CD4-positive, alpha-beta T cell treated with Interleukin-1 beta for 1 hour (primary cell): ENCODE measurements around the gene CCDC92.

Source experiments
- DNase-seq, 2 donors: peaks; one replicate each; pipeline ENCODE4 v3.0.0-alpha.2; 2020 to 2022

The CCDC92 gene

GRCh38 chr12:124001343-124001742 lies 28.7 kb upstream of the CCDC92 start:
- DNase-seq = no peak

- DNase-seq = no peak
These were observed 27.5 kb upstream of the CCDC92 start for GRCh38 chr12:124000111-124000510.

DNA sequence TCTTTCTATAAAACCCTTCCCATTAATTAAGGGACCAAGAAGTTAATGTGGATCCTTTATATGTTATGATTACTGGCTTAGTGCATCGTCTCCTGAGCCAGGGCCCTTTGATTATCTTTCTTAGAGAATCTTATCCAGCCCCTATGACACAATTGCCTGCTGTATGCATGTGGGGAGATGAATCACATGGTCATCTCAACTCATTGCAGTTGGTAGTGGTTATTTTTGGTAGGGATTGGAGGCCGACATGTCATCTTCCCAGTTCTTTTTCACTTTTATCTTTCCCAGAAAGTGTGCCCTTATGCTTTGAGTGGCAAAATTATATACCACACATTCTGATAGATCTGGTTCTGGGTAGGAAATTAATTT lies 26.3 kb upstream of the CCDC92 start:
- DNase-seq = no peak

DNA sequence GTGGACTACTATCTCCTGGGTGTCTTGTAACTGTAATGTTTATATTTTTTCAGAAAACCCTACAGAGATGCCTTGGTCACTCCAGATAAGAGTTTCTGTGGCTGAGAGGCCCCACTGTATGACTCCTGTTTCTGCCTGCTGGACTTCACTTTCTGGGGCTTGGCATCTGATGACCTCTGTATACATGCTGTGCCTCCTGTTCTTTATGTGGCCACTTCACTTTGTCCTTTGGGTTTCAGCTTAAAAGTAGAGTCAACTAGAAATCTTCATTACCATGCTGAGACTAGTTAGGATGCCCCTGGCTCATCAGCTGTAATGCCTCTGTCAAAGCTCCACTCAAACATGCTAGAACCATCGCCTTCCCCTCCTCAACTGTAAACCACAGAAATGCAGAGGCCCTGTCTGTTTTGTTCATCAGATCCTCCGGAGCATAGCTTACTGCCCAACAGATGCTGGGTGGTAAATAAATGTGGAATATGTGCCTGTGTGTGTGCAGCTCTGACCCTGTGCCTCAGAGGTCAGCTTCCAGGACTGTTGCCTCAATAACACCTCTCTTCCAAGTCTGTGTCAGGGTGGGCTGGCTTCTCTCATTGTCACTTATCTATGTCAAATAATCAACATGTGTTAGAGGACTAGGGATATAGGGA lies 25.8 kb upstream of the CCDC92 start:
- no peak for DNase-seq

- DNase-seq = no peak
These were observed 25.3 kb upstream of the CCDC92 start for GRCh38 chr12:123997908-123998307.

DNA sequence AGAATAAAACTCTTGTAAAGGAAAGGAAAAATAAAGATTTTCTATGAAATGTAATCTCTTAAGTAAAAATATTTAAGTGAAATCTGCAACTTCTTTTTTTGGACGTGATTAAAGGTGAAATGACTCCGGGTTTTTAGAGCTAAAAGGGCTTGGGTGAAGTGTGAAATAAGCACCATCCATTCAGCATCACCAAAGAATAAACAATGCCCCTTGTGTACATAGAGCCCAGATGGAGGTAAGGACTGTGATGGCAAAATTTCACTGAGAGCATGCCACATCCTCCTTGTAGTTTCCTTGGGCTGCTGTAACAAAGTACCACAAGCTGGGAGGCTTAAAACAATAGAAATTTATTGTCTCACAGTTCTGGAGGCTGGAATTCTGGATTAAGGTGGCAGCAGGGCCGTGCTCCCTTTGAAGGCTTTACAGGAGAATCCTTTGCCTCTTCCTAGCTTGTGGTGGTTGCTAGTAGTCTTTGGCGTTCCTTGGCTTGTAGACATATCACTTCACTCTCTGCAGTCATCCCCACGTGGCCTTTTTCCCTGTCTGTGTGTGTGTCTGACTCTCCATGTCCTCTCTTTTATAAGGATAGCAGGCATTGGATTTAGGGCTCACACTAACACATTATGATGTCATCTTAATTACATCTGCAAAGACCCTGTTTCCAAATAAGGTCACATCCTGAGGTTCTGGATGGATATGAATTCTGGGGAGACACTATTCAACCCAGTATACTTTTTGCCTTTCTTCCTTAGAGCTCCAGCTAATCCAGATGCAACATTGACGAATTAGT lies 24.6 kb upstream of the CCDC92 start:
- no peak for DNase-seq

DNA sequence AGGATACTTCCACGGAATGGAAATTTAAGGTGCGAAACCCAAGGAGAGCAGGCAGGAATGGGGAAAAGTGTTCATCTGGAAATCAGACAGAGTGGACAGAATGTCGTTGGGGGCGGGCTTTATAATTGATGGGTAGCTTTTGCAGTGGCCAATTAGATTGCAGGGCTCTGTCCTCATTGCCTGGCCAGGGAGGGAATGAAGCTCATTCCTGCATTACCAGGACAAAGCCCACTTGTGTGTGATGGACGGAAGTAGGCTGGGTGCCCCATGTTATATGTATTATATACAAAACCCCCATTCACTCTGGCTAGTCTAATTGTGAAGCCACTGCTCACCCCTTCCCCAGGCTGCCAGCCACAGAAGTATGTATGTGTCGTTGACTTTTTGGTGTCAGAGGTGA lies 23.9 kb upstream of the CCDC92 start:
- no peak for DNase-seq

- DNase-seq = no peak
These were observed 22.6 kb upstream of the CCDC92 start for GRCh38 chr12:123995023-123995748.

DNA sequence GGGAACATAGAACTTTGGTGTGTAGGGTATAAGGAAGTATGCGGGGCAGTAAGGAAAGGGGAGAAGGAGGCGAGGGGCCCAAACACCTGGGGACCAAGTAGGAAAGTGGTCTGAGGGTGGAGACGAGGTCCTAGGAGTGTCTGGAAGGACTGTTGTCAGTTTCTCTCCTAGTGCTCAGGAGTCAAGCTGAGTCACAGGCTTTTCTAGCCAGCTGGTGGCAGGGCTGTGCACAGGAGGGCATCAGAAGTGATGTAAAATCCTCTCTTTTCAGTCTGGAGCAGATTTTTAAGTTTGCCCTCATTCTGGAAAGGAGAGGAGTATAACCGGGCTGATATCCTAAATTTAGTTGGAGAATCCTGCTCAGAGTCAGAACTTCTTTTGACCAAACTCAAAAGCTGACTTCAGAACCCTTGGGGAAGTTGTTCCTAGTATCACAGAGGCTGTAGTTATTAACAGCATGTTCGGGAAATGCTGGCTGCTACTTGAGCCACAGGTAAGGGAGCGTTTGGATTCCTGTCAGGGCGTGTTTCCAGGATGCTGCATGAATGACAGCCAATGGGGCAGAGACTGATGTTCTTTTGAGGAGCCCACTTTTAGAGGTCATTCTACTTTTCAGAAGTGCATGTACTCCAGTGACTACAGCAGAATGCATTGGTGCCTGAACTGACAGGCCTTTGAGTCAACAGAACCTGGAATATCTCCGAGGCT lies 19.6 kb upstream of the CCDC92 start:
- no peak for DNase-seq

- DNase-seq = no peak
These were observed 18.8 kb upstream of the CCDC92 start for GRCh38 chr12:123991372-123991951.

DNA sequence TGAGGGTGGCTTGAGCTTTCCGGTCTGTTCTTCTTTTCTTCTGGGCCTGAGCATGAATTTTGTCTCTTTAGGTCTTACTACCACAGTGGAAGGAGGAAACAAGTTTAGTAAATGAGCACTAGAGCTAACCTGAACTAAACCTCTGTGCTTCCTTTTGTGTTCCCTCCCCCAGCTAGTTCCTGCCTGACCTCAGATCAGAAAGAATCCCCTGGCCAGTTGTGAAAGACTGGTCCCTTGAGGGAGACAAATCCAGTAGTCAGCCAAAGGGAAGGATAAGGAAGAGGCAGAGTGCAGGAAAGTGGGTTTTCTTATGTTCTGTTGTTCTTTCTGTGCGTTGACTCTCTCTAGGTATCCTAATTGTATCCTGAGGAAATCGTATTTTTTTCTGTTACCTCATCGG lies 17.9 kb upstream of the CCDC92 start:
- no peak for DNase-seq

GRCh38 chr12:123989753-123990152 lies 17.1 kb upstream of the CCDC92 start:
- no peak for DNase-seq

DNA sequence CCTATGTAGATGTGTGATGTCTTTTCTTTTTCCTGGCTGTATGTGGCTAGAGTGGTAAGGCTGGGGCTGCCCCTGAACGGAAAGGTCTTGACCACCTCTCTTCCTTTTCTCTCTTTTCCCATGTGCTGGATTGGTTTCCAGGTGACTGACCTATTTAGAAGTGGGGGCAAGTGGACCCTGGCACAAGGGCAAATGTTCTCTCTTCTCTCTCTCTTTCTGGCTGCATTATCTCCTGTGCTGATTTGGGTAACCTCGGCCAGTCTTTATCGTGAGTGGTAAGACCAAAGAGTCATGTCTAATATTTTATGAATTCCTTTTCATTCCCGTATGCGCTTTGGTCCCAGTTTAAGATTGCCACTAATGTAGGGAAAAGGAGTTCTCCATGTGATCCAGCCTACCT lies 16.5 kb upstream of the CCDC92 start:
- DNase-seq = no peak

GRCh38 chr12:123987022-123987421 lies 14.4 kb upstream of the CCDC92 start:
- DNase-seq = no peak

DNA sequence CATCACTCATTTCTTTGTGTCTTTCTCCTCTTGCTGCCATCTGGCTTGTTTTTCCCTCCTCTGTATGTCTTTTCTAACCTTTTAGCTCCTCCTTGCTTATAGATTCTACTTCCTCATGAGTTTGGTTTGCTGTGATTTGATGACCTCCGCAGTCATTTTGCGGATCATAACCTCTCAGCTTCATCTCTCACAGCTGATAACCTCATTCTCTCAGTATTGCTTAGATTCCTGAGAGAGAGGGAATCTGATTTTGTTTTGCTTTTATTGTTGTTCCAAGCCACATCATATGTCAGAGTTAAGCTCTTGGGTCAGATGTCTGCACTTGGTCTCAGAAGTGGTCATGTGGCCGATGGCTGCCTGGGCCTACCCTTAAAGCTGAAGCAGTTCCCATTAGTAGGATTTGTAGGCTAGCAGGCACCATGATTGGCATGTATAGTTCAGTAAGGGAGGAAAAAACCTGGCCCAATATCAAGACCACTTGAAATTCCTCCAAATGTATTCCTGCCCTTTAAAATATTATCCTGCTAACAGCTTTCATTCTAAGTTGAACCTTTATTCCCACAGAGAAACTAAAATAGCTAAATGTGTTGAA lies 13.8 kb upstream of the CCDC92 start:
- no peak for DNase-seq

GRCh38 chr12:123984903-123985302 lies 12.3 kb upstream of the CCDC92 start:
- DNase-seq = no peak

DNA sequence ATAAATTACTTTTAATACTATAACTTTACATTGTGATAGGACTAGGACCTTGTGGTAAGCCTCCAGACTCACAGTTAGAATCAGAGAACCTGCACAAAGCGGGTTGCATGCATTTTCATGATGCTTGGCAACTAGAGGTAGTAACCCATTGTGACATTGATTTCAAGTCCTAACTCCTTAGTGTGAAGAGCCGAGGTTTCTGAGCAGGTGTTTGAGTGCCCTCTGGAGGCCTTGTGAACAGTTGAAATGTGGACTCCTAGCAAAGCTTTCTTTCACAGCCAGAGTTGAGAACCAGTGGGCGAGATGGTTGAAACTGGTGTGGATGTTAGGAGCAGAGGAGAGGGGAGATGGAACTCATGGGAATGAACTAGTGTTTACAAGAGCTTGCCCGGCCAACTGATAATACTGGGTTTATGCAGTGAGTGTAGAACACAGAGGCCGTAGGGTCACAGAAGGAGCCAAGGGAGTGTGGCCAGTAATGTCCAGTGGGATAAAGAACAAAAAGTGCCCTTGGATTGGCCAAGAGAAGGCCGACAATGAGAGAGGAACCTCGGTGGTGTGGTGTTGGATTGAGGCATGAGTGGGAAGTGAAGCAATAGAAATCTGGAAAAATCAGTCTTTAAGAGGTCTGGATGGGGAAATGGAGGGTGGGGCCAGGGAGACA lies 11.3 kb upstream of the CCDC92 start:
- peak; percentile 57 to 65 for DNase-seq

DNA sequence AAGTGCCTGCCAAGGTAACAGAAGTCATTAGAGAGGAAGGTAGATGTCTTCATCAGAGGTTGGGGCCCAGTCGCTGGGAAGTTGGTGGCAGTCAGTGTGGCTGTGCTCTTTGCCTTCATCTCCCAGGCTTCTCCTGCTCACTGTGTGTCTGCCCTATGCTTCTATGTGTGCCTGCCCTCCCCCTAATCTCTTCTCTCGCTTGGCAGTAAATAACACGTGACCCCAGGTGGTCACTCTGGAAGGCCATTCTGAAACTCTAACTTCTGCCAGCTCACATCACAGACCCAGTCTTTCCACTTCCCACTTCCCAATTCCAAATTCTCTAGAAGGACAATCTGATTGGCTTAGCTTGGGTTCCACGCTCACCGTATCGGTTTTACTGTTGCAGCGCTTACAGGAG lies 9.6 kb upstream of the CCDC92 start:
- no peak for DNase-seq

DNA sequence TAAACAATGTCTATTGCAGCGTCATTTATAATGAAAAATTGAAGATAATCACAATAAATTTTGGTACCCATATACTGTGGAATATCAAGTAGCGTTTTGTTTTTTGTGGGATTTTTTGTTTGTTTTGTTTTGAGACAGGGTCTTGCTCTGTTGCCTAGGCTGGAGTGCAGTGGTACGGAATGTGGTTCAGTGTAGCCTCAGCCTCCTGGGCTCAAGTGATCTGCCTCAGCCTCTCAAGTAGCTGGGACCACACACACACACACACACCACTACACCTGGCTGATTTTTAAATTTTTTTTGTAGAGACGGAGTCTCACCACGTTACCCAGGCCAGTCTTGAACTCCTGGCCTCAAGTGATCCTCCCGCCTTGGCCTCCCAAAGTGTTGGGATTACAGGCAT lies 6.9 kb upstream of the CCDC92 start:
- DNase-seq = no peak

GRCh38 chr12:123976227-123976826 lies 3.7 kb upstream of the CCDC92 start:
- DNase-seq = no peak

DNA sequence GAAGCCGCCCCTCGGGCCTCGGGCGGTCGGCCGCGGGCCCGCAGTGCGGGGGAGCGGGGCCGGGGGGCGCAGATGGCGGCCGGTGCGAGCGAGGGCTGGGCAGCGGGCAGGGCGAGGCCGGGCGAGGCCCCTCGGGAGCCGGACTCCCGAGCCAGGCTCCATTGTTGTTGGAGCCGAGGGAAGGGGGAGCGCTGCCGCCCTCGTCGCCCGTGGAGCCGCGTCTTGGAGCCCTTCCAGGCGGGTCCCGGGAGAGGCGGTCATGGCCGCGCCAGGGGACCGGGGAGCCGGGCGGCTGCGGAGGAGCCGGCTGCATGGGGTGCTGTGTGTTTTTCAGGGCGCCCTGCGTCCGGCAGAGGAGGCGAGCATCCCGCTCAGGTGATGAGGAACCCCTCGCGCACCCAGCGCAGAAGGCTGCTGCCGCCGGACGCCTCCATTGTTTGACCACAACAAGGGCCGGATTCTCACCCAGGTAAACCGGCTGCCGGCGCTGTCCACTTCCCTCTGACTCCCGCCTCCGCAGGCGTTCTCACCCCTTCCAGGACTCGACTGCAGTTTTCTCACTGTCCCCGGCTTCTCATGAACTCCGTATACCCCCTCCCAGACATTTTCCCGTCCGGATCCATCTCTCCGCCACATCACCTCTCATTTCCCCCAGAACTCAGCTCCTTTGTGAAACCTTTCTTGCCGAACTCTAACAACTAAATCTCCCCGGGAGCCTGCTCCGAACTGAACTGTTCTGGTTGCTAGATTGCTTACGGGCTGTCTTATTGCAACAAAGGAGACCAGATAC lies 1.1 kb upstream of the CCDC92 start:
- peak in 1 of 2 donors; percentile 16 for DNase-seq
